GM04503 (cell line): ENCODE measurements around the gene SLC44A4.
"Not testable (repeated sequence)": the region's sequence is repeated elsewhere in the genome, so short reads cannot be mapped to it uniquely, and the experiment has no call there.

ENCODE experiments used
- DNase-seq: peaks from one replicate; pipeline ENCODE4 v3.0.0-alpha.2; 2012; ENCODE audit warnings: low read depth

SLC44A4 gene

GRCh38 chr6:31827286-31828079 is 51.3 kb downstream of the SLC44A4 start, which contains the start of gene HSPA1B:
Gene HSPA1B, plus strand, starts transcription at chr6:31827738. Its CDS starts 213 bp downstream, at chr6:31827951.
- DNase-seq = peak; percentile 92

DNA sequence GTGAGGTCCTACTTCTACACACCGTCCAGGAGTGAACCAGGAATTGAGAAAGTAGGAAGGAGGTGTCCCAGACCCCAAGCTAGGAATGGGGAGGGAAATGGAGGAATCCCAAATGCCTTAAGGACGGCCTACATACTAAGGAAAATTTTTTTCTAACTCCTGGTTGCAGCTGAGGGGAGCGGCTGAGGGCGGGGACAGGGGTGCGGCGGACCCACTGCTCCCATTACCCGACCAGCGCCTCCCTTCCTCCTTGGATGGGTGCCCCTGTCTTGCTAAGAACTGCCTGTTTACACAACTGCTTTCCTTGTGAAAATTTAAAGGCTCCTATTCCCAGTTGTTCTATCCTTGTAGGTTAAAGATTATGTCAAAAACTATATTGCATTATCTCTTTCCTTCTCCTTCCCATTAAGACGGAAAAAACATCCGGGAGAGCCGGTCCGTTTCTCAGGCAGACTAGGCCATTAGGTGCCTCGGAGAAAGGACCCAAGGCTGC is 52.0 kb downstream of the SLC44A4 start:
- DNase-seq = no peak

DNA sequence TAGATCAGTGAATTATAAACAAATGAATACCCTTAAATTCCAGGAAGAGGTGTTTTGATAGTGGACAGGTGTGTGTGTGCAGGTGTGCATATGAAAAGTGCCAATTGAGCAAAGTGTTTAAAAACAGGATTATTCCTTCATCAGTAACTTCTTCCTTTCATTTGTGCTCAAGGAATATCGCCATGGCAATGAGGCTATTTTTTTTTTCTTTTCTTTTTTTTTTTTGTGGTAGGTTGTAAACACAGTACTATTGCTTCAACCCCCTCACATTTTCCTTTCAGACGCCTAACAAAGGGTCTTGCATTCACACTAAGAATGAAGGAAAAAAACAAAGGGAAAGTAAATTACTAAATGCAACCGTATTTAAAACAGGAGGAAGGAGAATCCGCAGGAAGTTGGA is 53.2 kb downstream of the SLC44A4 start:
- no peak for DNase-seq

DNA sequence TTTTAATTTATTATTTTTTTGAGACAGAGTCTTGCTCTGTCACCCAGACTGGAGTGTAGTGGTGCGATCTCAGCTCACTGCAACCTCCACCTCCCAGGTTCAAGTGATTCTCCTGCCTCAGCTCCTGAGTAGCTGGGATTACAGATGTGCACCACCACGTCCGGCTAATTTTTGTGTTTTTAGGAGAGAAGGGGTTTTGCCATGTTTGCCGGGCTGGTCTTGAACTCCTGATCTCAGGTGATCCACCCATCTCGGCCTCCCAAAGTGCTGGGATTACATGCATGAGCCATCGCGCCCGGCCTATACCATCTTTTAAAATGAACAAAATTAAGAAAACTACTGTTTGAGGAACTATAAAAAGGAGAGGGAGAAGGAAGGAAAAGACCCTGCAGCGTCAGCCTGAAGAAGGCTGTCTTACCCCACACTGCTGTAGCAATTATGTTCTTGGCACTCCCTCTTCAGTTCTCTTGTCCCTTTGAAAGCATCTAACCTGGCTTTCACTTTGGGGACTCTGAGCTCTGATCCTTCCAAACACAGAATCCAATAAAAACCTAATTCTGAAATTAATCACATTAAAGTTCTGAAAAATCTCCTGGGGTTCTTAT is 55.1 kb downstream of the SLC44A4 start:
- not testable (repeated sequence) for DNase-seq

DNA sequence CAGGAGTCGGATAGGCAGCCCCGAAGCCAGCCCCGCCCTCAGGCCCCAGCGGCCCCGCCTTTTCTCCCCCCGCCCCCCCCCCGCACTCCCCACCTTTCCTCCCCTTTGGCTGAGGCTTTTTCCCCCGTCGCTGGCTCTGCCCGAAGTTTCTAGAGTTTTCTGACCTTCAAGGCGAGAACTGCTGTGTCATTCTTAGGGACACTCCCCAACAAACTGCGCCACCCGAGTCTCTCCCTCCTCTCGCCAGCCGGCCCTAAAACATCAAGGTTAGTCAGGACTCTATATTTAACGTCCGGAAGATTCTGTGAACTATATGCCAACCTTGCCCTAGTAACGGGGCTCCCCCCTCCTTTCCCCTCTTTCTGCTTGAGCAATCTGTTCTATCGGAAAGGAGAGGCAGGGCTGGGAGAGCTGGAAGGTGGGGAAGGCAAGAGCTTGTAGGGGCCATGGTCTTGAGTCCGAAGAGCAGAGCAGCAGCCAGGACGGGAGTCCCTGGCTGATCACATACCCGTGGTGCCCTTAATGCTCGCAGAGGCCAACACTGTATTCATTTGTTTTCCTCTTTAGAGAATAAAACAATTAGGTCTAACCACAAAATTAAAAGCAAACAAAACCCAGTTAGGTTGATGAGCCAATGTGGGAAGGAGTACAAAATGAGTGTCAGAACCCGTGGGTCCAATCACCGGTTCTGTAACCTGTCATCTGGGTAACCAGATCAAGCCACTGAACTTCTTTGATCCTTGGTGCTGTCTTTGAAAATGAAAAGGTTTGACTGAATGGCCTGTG is 56.6 kb downstream of the SLC44A4 start:
- no peak for DNase-seq

DNA sequence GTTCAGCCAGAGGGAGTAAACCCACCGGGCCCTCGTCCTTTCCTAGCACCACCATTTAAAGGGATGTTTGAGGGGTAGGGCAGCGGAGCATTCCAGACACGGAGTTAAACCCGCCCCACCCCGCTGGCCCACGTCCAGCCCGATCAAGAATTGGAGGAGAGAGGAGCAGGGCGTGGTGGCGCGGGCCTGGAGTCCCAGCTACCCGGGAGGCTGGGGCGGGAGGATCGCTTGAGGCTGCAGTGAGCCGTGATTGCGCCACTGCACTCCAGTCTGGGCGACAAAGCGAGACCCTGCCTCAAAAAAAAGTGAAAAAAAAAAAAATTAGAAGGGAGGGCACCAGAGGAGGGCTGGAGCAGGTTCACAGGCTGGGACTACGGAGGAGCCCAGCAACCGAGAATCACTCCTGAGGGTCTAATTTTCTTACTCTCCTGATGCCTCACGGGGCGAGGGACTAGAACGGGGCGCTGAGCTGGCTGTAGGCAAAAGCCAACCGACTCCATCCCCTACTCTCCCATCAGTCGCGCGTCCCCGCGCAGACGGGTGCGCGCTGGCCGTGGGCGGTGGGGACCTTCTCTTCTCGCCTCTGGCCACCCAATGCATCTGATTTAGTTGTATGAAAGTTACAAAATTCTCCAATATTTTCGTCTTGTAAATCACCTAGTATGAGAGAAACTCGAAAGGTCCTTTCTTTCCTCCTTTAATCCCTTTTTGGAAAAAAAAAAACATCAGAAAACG is 57.3 kb downstream of the SLC44A4 start:
- DNase-seq = no peak

DNA sequence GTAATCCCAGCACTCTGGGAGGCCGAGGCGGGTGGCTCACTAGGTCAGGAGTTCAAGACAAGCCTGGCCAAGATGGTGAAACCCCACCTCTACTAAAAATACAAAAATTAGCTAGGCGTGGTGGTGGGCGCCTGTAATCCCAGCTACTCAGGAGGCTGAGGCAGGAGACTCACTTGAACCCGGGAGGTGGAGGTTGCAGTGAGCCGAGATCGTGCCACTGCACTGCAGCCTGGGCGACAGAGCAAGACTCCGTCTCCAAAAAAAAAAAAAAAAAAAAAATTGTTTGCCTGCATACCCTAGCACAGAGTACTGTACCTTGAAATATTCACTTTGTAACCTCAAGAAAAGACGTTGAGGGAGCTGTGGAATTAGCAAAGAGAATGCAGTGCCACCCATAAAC is 58.4 kb downstream of the SLC44A4 start:
- not testable (repeated sequence) for DNase-seq

DNA sequence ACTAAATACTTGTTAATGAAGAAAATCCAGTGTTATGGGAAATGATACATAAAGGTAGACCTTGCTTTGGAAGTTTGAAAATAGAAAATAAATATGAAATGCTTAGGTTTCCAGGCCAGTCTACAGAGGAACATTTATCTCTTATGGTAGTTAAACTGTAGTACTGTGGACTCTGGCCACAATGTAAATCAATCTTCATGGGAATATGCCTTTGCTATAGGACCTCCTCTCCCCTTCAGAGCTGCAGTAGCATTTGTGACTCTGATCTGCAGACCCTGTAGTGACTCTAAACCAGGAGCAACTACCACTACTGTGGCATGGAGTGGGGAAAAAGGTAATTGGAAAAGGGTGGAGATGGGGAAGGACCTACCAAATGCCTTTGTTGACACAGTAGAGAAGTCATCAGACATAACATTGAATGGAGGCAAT is 58.9 kb downstream of the SLC44A4 start:
- no peak for DNase-seq

- not testable (repeated sequence) for DNase-seq
These were observed 60.8 kb downstream of the SLC44A4 start for GRCh38 chr6:31817929-31818511.

GRCh38 chr6:31817133-31817928 is 61.5 kb downstream of the SLC44A4 start:
- not testable (repeated sequence) for DNase-seq

DNA sequence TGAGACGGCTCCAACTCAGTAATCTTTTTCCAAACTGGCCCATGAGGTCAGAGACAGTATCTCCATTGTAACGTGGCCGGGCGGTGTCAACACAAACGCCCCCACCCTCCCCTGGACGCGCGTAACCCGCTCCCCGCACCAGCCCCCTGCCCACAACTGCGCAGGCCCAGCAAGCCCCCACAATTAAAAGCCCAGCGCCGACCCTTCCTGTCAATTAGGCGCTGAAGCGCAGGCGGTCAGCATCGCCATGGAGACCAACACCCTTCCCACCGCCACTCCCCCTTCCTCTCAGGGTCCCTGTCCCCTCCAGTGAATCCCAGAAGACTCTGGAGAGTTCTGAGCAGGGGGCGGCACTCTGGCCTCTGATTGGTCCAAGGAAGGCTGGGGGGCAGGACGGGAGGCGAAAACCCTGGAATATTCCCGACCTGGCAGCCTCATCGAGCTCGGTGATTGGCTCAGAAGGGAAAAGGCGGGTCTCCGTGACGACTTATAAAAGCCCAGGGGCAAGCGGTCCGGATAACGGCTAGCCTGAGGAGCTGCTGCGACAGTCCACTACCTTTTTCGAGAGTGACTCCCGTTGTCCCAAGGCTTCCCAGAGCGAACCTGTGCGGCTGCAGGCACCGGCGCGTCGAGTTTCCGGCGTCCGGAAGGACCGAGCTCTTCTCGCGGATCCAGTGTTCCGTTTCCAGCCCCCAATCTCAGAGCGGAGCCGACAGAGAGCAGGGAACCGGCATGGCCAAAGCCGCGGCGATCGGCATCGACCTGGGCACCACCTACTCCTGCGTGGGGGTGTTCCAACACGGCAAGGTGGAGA is 63.6 kb downstream of the SLC44A4 start, which contains the start of the genes HSPA1A and HSPA1L:
TSS of gene HSPA1A (plus strand) at position 519 of the 814 bp plus-strand sequence. CDS start at position 733, 214 bp downstream.
TSS of gene HSPA1L (minus strand) at position 259 of the 814 bp plus-strand sequence. CDS start 3,311 bp downstream, outside the sequence.
- peak; percentile 81 for DNase-seq

GRCh38 chr6:31814677-31815024 is 64.1 kb downstream of the SLC44A4 start:
- DNase-seq = peak; percentile 94

- DNase-seq = no peak
These were observed 65.3 kb downstream of the SLC44A4 start for GRCh38 chr6:31813465-31813849.
